HFF-Myc (cell line): ENCODE data around the gene CABLES1.

Experiments
- DNase-seq: peaks from one replicate; pipeline ENCODE4 v3.0.0-alpha.2; 2011; ENCODE audit warnings: low read depth; ENCODE audit errors: extremely low read depth
- H3K4me3 ChIP-seq: replicated peaks from 2 replicates; pipeline ENCODE4 v1.5.1; 2011; ENCODE audit warnings: low read depth, mild to moderate bottlenecking, control low read depth, low read length
- TF ChIP-seq, protein P1 (sequence below): IDR thresholded peaks from 2 replicates; pipeline ENCODE4 v1.5.1; 2012; ENCODE audit warnings: mild to moderate bottlenecking, low read depth, low read length, control low read depth; ENCODE audit errors: missing control alignments

The CABLES1 gene

DNA sequence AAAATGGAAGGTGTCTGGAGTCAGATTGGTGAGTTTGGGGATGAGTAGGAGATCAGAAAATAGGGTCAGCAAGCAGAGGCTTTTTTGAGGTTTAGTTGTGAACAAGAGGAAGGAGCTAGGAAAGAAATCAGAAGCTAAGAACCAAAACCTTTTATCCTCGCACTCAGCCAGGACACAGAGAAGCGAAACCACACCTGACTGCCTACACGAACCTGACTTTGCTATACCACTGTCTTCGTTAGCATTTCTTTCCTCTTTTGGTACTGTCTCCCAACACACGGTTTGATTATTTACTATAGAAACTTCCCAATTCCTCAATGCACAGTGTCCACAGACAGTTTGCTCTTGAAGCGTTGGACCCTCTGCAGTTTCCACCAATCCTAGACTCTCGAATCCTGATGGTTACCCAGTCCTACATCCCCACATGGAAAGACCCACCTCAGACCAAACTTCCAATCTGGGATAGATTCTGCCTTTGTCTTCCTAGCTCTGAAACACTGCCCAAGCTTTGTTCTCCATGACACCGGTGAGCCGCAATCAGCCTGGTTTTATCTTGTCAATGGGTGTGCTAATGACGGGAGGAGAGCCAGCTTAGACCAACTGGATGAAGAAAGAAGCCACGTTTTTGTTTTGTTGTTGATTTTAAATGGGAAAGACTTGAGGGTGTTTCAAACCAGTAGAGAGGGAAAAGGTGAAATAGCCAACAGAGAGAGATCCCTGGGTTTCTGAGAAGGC is 137.4 kb downstream of the CABLES1 start:
- TF ChIP-seq, protein P1, sequence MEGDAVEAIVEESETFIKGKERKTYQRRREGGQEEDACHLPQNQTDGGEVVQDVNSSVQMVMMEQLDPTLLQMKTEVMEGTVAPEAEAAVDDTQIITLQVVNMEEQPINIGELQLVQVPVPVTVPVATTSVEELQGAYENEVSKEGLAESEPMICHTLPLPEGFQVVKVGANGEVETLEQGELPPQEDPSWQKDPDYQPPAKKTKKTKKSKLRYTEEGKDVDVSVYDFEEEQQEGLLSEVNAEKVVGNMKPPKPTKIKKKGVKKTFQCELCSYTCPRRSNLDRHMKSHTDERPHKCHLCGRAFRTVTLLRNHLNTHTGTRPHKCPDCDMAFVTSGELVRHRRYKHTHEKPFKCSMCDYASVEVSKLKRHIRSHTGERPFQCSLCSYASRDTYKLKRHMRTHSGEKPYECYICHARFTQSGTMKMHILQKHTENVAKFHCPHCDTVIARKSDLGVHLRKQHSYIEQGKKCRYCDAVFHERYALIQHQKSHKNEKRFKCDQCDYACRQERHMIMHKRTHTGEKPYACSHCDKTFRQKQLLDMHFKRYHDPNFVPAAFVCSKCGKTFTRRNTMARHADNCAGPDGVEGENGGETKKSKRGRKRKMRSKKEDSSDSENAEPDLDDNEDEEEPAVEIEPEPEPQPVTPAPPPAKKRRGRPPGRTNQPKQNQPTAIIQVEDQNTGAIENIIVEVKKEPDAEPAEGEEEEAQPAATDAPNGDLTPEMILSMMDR = no peak
- H3K4me3 ChIP-seq = no peak overlapping the region
- no peak for DNase-seq

DNA sequence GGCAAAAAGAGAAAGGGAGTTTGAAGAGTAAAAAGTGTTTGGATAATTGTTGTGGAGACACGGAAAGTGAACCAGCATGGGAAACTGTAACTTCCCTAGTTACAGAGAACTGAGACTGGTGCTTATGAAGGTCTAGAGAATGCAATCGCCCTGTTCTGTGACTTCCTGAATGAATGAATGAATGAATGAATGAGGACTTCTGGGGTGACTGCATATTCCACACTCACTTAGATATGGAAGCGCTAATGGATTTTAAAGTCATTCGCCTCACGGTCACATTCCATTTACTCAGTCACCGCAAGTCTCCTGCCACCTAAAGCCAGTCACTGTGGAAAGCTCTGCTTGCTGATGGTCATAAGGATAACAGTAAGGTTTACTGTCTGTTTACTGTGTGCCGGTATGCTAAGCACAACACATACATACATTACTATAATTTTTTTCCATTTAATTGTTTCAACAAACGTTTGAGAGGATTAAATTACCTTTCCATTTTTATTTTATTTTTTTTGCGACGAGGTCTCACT is 138.2 kb downstream of the CABLES1 start:
- H3K4me3 ChIP-seq = no peak overlapping the region
- DNase-seq = no peak
- TF ChIP-seq, protein P1 = no peak

DNA sequence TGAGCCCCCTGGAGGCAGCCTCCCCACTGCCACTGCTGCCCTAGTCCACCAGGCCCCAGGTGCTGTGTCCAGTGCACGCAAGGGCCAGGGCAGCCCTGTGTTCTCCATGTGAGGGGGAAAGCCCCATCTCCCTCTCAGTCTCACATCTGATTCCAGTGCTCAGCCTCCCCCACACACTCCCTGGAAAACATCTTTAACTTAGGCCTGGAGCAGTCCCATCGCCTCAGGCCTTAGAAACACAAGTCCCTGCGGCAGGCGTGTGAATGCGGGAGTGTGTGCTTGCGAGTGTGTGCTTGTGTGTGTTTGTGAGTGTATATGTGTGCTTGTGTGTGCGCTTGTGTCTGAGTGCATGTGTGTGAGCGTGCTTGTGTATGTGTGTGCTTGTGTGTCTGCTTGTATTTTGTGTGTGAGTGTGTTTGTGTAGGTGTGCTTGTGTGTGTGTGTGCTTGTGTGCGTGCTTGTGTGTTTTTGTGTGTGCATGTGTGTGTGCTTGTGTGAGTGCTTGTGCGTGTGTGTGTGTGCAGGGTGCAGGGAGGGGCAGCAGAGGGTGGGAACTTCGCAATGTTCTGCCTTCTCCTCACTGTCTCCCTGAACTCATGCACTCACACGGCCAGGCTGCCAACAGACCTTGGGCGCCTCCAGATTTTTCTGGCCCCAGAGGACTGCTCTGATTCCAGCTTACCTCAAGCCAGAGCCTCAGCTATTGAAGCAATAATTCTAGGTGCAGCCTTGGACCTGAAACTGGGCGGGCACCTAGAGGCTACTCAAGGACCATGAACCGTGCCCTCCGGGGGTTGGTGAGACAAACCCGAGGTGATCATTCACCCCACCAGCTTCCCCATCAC is 139.6 kb downstream of the CABLES1 start:
- DNase-seq = no peak
- TF ChIP-seq, protein P1 = no peak
- no peak overlapping the region for H3K4me3 ChIP-seq

DNA sequence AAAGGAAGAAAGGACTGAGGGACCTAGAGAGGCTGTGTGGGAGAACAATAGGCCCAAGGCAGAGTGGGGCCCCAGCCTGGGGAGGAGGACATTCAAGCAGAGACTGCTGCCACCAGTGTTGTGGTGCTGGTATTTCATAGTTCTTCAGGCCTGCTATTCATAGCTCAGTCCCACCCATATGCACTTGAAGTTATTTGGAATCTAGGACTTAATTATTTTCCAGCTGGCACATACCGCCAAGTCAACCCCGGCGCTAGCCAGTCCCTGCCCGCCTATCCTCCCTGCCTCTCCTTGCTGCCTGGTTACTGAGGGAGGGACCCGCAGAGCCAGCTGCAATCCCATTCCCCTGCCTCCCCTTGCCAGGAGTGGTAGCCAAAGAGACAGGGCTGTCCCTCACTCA is 141.2 kb downstream of the CABLES1 start:
- DNase-seq = no peak
- TF ChIP-seq, protein P1 = no peak
- H3K4me3 ChIP-seq = no peak overlapping the region

DNA sequence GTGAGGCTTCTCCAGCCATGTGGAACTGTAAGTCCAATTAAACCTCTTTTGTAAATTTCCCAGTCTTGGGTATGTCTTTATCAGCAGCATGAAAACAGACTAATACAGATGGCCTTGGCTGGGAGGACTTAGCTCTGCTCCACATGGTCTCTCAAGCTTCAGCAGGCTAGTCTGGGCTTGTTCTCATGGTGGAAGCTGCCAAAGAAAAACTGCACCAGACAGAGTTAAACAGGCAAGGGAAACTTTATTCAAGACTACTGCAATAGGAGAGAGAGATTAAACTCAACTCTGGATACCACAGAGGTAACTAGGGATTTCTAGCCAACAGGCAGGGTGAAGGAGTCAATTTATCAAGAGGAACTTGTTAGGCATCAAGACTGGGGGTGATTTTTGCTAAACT is 142.1 kb downstream of the CABLES1 start:
- TF ChIP-seq, protein P1 = no peak
- H3K4me3 ChIP-seq = no peak overlapping the region
- DNase-seq = no peak

DNA sequence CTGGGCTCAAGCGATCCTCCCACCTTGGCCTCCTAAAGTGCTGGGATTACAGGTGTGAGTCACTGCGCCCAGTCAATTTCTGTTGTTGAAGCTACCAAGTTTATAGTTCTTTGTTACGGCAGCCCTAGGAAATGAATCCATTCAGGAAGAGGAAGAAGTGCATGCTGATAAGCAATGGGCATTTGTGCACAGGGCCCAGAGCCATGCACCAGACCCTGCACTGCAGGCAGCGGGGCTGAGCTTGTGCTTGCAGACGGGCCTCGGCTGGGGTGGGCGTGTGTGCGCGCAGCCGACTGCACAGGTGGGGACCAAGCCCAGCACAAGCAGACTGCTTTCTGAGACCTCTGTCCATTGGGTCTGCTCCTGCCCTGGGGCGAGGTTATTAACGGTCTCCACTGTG is 144.6 kb downstream of the CABLES1 start:
- H3K4me3 ChIP-seq = no peak overlapping the region
- DNase-seq = no peak
- TF ChIP-seq, protein P1 = no peak
